ENCODE results near the gene KDM5B.

KDM5B gene

GRCh38 chr1:202692959-202693555, 115.2 kb downstream of the KDM5B start:
- peak; percentile 15; the same call in 1 of the 2 replicates for TF ChIP-seq CTCF (IDR thresholded peaks at IDR 0.05; ENCODE audit: borderline replicate concordance, insufficient read depth, low read depth, low read length)
- H3K4me3 ChIP-seq (ENCODE audit: low read depth, low read length) = no peak overlapping the region

DNA sequence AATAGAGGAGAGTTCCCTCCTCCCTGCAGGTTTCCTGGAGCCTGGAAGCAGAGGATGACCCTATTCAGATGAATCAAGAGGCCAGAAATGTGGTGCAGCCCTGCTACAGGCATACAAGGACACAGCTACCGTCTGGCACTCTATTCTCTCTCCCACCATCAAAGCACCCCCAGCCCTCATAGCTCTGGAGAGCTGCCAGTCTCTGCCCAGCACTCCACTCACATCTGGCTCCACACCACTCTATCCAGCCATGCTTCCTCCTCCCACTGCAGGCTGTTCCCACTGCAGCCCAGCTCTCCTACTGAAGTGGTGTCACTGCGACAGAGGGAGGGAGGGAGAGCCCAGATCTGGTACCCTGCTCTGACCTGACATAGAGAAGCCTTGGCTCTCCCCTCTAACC, 116.4 kb downstream of the KDM5B start:
- no peak overlapping the region for H3K4me3 ChIP-seq (ENCODE audit: low read depth, low read length)
- TF ChIP-seq CTCF (IDR thresholded peaks at IDR 0.05; ENCODE audit: borderline replicate concordance, insufficient read depth, low read depth, low read length) = no peak

DNA sequence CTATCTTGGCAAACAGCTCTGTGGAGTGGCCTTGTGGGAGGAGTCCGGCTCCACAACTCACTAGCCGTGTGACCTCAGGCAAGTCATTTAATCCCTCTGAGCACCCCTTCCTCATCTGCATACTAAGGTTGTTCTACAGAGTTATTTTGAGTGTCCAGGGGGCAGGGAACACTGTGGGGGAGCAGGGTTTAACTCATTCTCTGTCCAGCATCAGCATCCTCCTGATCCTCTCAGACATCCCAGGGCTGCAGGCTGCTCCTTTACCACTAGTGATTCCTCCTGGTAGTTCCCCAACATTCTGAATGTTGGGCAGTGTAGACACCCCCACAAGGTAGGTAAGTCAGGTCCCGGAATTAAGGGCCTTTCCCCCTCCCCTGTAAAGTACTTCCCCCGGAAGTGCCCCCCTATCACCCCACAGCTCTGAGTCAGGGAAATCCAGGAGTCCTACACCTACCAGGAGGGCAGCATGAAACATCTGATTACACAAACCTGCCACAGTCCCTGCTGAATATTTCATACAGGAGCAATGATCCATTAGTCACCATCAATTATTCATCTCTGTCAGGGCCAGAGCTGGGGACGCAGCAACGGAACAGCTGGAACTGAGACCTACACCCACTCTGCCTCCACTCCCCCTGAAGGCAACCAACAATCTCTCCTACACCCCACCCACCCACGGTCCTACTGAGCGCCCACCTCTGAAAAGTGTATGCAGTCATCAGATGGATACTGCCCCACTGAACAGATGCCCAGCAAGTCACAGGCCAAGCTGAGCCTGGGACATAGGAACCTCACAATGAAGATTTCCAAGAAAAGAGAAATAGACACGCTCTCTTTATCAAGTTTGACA, 118.5 kb downstream of the KDM5B start:
- no peak for TF ChIP-seq CTCF (IDR thresholded peaks at IDR 0.05; ENCODE audit: borderline replicate concordance, insufficient read depth, low read depth, low read length)
- H3K4me3 ChIP-seq (ENCODE audit: low read depth, low read length) = no peak overlapping the region

- H3K4me3 ChIP-seq (ENCODE audit: low read depth, low read length) = no peak overlapping the region
- TF ChIP-seq CTCF (IDR thresholded peaks at IDR 0.05; ENCODE audit: borderline replicate concordance, insufficient read depth, low read depth, low read length) = no peak
These were observed 119.1 kb downstream of the KDM5B start for GRCh38 chr1:202689082-202689481.

DNA sequence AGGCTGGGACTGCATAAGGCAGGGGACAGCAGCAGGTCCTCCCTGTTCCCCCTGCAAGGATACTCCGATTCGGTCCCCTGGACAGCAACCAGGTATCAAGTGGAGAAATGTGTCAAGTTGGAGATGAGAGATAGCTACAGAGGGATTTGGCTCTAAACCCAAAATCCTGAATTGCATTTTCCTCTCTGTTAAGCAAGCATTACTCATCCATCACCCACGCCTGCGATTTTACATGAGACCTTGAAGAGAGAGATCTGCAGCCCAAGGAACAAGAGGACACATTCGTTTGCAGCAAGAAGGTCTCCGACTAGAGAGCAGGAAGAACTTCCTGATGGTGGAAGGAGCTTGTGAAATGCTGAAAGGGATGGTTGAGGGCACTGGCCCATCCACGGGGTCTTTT, 119.8 kb downstream of the KDM5B start:
- H3K4me3 ChIP-seq (ENCODE audit: low read depth, low read length) = no peak overlapping the region
- TF ChIP-seq CTCF (IDR thresholded peaks at IDR 0.05; ENCODE audit: borderline replicate concordance, insufficient read depth, low read depth, low read length) = no peak

- H3K4me3 ChIP-seq (ENCODE audit: low read depth, low read length) = no peak overlapping the region
- TF ChIP-seq CTCF (IDR thresholded peaks at IDR 0.05; ENCODE audit: borderline replicate concordance, insufficient read depth, low read depth, low read length) = no peak
These were observed 120.4 kb downstream of the KDM5B start for GRCh38 chr1:202687798-202688197.

- H3K4me3 ChIP-seq (ENCODE audit: low read depth, low read length) = no peak overlapping the region
- no peak for TF ChIP-seq CTCF (IDR thresholded peaks at IDR 0.05; ENCODE audit: borderline replicate concordance, insufficient read depth, low read depth, low read length)
These were observed 120.9 kb downstream of the KDM5B start for GRCh38 chr1:202687370-202687769.

All from GM12875 (cell line).